Neural cell (in vitro differentiated cells): Measurements from ENCODE around the gene VPS26A.

Source experiments
- CTCF ChIP-seq: fragments of 450-650 bp; IDR thresholded peaks from 2 replicates; pipeline ENCODE4 v1.5.1; 2014; ENCODE audit warnings: antibody characterized with exemption, mild to moderate bottlenecking, moderate library complexity; ENCODE audit not compliant: poor library complexity, severe bottlenecking
- EP300 ChIP-seq: fragments of 450-650 bp; conservative IDR thresholded peaks from 2 replicates; pipeline ENCODE4 v1.6.1; 2014; ENCODE audit warnings: antibody characterized with exemption, mild to moderate bottlenecking, moderate library complexity; ENCODE audit not compliant: poor library complexity, severe bottlenecking
- EZH2 ChIP-seq: fragments of 200-600, 300-800 bp; shearing (Covaris generic), sonication (generic); IDR thresholded peaks from 2 replicates; pipeline ENCODE4 v1.6.1; 2014; ENCODE audit warnings: antibody characterized with exemption, low read length, borderline replicate concordance, mild to moderate bottlenecking; ENCODE audit not compliant: insufficient read depth, poor library complexity, severe bottlenecking
- POLR2AphosphoS5 ChIP-seq: IDR thresholded peaks from 2 replicates; pipeline ENCODE4 v1.6.1; 2012
- REST ChIP-seq: IDR thresholded peaks from 2 replicates; pipeline ENCODE4 v1.6.1; 2012; ENCODE audit warnings: borderline replicate concordance
- TAF1 ChIP-seq: IDR thresholded peaks from 2 replicates; pipeline ENCODE4 v1.6.1; 2012; ENCODE audit warnings: low read depth

- no peak for TF ChIP-seq POLR2AphosphoS5
- TF ChIP-seq CTCF: no peak
- no peak for TF ChIP-seq EP300
- TF ChIP-seq EZH2: no peak
- TF ChIP-seq TAF1: no peak
- TF ChIP-seq REST: no peak
These were observed 30.0 kb upstream of the VPS26A start for GRCh38 chr10:69093933-69094332.
